Nephron (organoid): Measurements from ENCODE around the gene SBNO1.

Source experiments
- H3K27ac Mint-ChIP-seq, 3 experiments: 2 replicates each; pipeline ENCODE4 v1.8.0; 2020; ENCODE audit warnings: mixed read lengths in 3 of 3, mild to moderate bottlenecking in 2 of 3, moderate library complexity in 1 of 3
- H3K27me3 Mint-ChIP-seq: 2 replicates; pipeline ENCODE4 v1.8.0; 2021; ENCODE audit warnings: low read depth, mild to moderate bottlenecking, moderate library complexity, mixed read lengths
- H3K36me3 Mint-ChIP-seq: 2 replicates; pipeline ENCODE4 v1.8.0; 2020; ENCODE audit warnings: low read depth, mixed read lengths
- H3K4me1 Mint-ChIP-seq: 2 replicates; pipeline ENCODE4 v1.8.0; 2020; ENCODE audit warnings: mixed read lengths
- H3K4me3 Mint-ChIP-seq, 3 experiments: 2 replicates each; pipeline ENCODE4 v1.8.0; 2020; ENCODE audit warnings: mild to moderate bottlenecking in 3 of 3, mixed read lengths in 3 of 3, moderate library complexity in 2 of 3
- H3K9me3 Mint-ChIP-seq: 2 replicates; pipeline ENCODE4 v1.8.0; 2020; ENCODE audit warnings: mixed read lengths
- CTCF ChIP-seq, 3 experiments: fragments of 200-600 bp; sonication (generic); IDR thresholded peaks; one replicate each; pipeline ENCODE4 v1.5.0; 2021; ENCODE audit warnings: antibody characterized with exemption in 3 of 3; ENCODE audit not compliant: unreplicated experiment in 3 of 3

Gene SBNO1

GRCh38 chr12:123284669-123285068 lies 80.0 kb downstream of the SBNO1 start:
- H3K27me3 Mint-ChIP-seq = peaks cover 3% of the 10 kb centered on the region
- H3K4me3 Mint-ChIP-seq = no peak overlapping the region
- no peaks in the 10 kb centered on the region for H3K4me1 Mint-ChIP-seq
- no peak for TF ChIP-seq CTCF (IDR thresholded peaks at IDR 0.05; ENCODE audit: unreplicated experiment in 3 of 3)
- H3K9me3 Mint-ChIP-seq = no peaks in the 10 kb centered on the region
- H3K27ac Mint-ChIP-seq = no peak overlapping the region
- H3K36me3 Mint-ChIP-seq = peaks cover 12% of the 10 kb centered on the region

GRCh38 chr12:123283461-123283860 lies 81.2 kb downstream of the SBNO1 start:
- Mint-ChIP-seq H3K27me3 (peaks cover 3% of the 10 kb centered on the region), H3K4me3 (no peak overlapping the region), H3K4me1 (no peaks in the 10 kb centered on the region), H3K36me3 (peaks cover under 1% of the 10 kb centered on the region), H3K27ac (no peak overlapping the region), H3K9me3 (no peaks in the 10 kb centered on the region)
- no peak for TF ChIP-seq CTCF (IDR thresholded peaks at IDR 0.05; ENCODE audit: unreplicated experiment in 3 of 3)

GRCh38 chr12:123282111-123282510 lies 82.5 kb downstream of the SBNO1 start:
- Mint-ChIP-seq H3K27me3 (peaks cover 3% of the 10 kb centered on the region), H3K36me3 (no peaks in the 10 kb centered on the region), H3K9me3 (no peaks in the 10 kb centered on the region), H3K27ac (no peak overlapping the region), H3K4me3 (no peak overlapping the region), H3K4me1 (no peaks in the 10 kb centered on the region)
- no peak for TF ChIP-seq CTCF (IDR thresholded peaks at IDR 0.05; ENCODE audit: unreplicated experiment in 3 of 3)

- no peak overlapping the region for H3K4me3 Mint-ChIP-seq
- peaks cover 3% of the 10 kb centered on the region for H3K27me3 Mint-ChIP-seq
- no peaks in the 10 kb centered on the region for H3K36me3 Mint-ChIP-seq
- H3K9me3 Mint-ChIP-seq = no peaks in the 10 kb centered on the region
- TF ChIP-seq CTCF (IDR thresholded peaks at IDR 0.05; ENCODE audit: unreplicated experiment in 3 of 3) = no peak
- H3K27ac Mint-ChIP-seq = no peak overlapping the region
- H3K4me1 Mint-ChIP-seq = no peaks in the 10 kb centered on the region
These were observed 83.7 kb downstream of the SBNO1 start for GRCh38 chr12:123280971-123281370.

- Mint-ChIP-seq H3K27me3 (peaks cover 3% of the 10 kb centered on the region), H3K36me3 (no peaks in the 10 kb centered on the region), H3K9me3 (no peaks in the 10 kb centered on the region), H3K4me3 (peak overlapping the region in 1 of 3 experiments; percentile 21), H3K4me1 (peaks cover 3% of the 10 kb centered on the region), H3K27ac (no peak overlapping the region)
- no peak for TF ChIP-seq CTCF (IDR thresholded peaks at IDR 0.05; ENCODE audit: unreplicated experiment in 3 of 3)
These were observed 86.5 kb downstream of the SBNO1 start for GRCh38 chr12:123278101-123278627.

GRCh38 chr12:123273166-123273565 lies 91.5 kb downstream of the SBNO1 start:
- H3K27me3 Mint-ChIP-seq = no peaks in the 10 kb centered on the region
- H3K27ac Mint-ChIP-seq = peak overlapping the region; percentile 92 to 98 (median 97)
- H3K4me3 Mint-ChIP-seq = peak overlapping the region; percentile 83 to 90 (median 89)
- TF ChIP-seq CTCF (IDR thresholded peaks at IDR 0.05; ENCODE audit: unreplicated experiment in 3 of 3) = no peak
- H3K9me3 Mint-ChIP-seq = no peaks in the 10 kb centered on the region
- H3K4me1 Mint-ChIP-seq = peaks cover 27% of the 10 kb centered on the region
- H3K36me3 Mint-ChIP-seq = no peaks in the 10 kb centered on the region
